Duodenal mucosa (tissue), 2 donors: ENCODE results near the gene FAM3B.

Experiments used
- H3K27ac ChIP-seq: one replicate; pipeline ENCODE4 v1.7.0; 2013; ENCODE audit warnings: low read depth, low read length
- H3K27me3 ChIP-seq, 2 donors: one replicate each; pipeline ENCODE4 v1.7.0; 2013; ENCODE audit warnings: low read length in 2 of 2, control low read depth in 1 of 2; ENCODE audit not compliant: insufficient read depth in 2 of 2, control insufficient read depth in 1 of 2
- H3K36me3 ChIP-seq, 2 donors: one replicate each; pipeline ENCODE4 v1.7.0; 2013; ENCODE audit warnings: low read length in 2 of 2, control low read depth in 1 of 2; ENCODE audit not compliant: insufficient read depth in 2 of 2, control insufficient read depth in 1 of 2
- H3K4me1 ChIP-seq, 2 donors: one replicate each; pipeline ENCODE4 v1.7.0; 2013; ENCODE audit warnings: low read length in 2 of 2, control low read depth in 1 of 2; ENCODE audit not compliant: insufficient read depth in 2 of 2, control insufficient read depth in 1 of 2
- H3K4me3 ChIP-seq, 2 donors: one replicate each; pipeline ENCODE4 v1.7.0; 2013; ENCODE audit warnings: low read length in 2 of 2, low read depth in 1 of 2
- H3K9ac ChIP-seq, 2 donors: one replicate each; pipeline ENCODE4 v1.7.0; 2013; ENCODE audit warnings: low read length in 2 of 2, low read depth in 1 of 2
- H3K9me3 ChIP-seq, 2 donors: one replicate each; pipeline ENCODE4 v1.7.0; 2013; ENCODE audit warnings: low read length in 2 of 2, control low read depth in 1 of 2; ENCODE audit not compliant: control insufficient read depth in 1 of 2

FAM3B gene

DNA sequence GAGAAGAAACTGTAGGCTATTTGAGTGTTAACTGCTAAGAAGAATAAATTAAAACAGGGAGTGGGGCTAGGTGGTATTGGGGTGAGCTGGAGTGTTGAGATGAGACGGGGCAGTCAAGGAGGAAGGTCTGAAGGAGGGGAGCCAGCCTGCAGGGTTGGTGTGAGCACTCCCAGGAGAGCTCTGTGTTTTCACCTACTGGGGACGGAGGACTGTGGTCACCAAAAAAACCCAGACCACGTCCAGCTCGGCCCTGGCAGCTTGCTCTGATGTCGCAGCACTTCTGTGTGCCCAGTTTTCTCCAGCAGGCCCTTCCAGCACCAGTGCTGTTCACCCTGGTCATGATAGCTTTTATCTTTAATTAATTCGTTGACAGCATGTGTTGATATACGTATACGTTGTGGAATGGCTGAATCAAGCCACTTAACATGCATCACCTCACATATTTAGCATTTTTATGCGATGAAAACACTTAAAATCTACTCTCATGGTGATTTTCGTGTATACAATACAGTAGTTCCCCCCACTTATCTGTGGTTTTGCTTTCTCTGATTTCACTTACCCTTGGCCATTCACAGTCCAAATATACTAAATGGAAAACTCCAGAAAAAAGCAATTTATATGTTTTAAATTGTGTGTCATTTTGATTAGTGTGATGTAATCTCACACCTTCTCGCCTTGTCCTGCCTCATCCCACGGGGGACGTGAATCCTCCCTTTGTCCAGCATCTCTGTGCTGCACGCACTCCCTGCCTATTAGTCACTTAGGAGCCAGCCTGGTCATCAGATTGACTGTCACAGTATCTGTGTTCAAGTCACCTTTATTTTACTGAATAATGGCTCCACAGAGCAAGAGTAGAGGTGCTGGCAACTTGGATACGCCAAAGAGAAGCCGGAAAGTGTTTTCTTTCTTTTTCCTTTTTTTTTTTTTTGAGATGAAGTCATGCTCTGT, 12.3 kb downstream of the FAM3B start:
- H3K9ac ChIP-seq: no peak overlapping the region
- peaks cover 22 to 28% of the 10 kb centered on the region in 2 donors for H3K4me1 ChIP-seq
- peaks cover 0 to 30% of the 10 kb centered on the region in 2 donors for H3K36me3 ChIP-seq
- no peak overlapping the region for H3K4me3 ChIP-seq
- peaks cover 0 to 2% of the 10 kb centered on the region in 2 donors for H3K9me3 ChIP-seq
- no peak overlapping the region for H3K27ac ChIP-seq
- no peaks in the 10 kb centered on the region for H3K27me3 ChIP-seq

DNA sequence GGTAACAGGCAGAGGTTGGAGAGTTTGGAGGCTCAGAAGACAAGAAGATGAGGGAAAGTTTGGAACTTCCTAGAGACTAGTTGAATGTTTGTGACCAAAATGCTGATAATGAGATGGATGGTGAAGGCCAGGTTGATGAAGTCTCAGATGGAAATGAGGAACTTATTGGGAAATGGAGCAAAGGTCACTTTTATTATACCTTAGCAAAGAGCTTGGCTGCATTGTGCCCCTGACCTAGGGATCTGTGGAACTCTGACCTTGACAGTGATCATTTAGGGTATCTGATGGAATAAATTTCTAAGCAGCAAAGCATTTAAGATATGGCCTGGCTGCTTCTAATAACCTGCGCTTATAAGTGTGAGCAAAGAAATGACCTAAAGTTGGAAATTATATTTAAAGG, 17.2 kb downstream of the FAM3B start:
- Histone ChIP-seq H3K4me3 (no peak overlapping the region), H3K36me3 (peaks cover 11 to 32% of the 10 kb centered on the region in 2 donors), H3K27me3 (no peaks in the 10 kb centered on the region), H3K9ac (no peak overlapping the region), H3K27ac (no peak overlapping the region), H3K4me1 (peaks cover 0 to 4% of the 10 kb centered on the region in 2 donors), H3K9me3 (peaks cover 5 to 8% of the 10 kb centered on the region in 2 donors)

DNA sequence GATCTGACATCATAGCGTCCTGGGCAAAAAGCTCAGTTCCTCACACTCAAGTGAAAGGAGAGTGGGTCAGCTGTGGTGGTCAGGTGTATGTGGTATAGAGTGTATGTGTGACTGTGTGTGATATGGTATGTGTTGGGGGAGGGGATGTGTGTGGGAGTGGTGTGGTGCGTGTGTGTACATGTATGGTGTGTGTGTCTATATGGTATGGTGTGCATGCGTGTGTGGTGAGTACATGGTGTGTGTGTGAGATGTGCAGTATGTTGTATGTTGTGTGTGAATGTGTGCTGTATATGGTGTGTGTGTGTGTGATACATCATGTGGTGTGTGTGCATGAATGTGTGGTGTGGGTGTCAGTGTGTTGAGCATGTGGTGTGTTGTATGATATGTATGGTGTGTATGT, 20.9 kb downstream of the FAM3B start:
- Histone ChIP-seq H3K9ac (no peak overlapping the region), H3K4me3 (no peak overlapping the region), H3K27me3 (no peaks in the 10 kb centered on the region), H3K9me3 (peaks cover 5 to 17% of the 10 kb centered on the region in 2 donors), H3K4me1 (peaks cover 0 to 4% of the 10 kb centered on the region in 2 donors), H3K36me3 (peaks cover 19 to 23% of the 10 kb centered on the region in 2 donors), H3K27ac (no peak overlapping the region)

DNA sequence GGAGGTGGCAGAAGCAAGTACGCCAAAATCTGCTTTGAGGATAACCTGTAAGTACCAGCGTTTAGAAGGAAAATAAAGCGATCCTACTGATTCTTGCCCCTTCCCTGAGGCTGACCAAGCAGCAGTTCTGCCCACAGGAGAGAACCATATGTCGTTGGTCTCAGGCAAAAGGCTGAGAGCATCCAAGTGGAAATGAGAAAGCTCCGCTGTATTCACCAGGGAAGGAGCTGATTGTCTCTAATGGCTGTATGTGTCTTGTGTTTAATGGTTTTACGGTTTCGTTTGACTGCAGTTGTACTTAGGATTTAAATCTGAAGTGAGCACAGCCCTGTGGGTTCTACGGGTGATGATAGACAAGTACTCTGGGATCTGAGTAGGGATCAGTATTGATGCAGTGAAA, 21.9 kb downstream of the FAM3B start:
- Histone ChIP-seq H3K4me1 (peaks cover 0 to 4% of the 10 kb centered on the region in 2 donors), H3K9ac (no peak overlapping the region), H3K4me3 (no peak overlapping the region), H3K9me3 (peaks cover 5 to 17% of the 10 kb centered on the region in 2 donors), H3K36me3 (peaks cover 19 to 29% of the 10 kb centered on the region in 2 donors), H3K27ac (no peak overlapping the region), H3K27me3 (no peaks in the 10 kb centered on the region)

DNA sequence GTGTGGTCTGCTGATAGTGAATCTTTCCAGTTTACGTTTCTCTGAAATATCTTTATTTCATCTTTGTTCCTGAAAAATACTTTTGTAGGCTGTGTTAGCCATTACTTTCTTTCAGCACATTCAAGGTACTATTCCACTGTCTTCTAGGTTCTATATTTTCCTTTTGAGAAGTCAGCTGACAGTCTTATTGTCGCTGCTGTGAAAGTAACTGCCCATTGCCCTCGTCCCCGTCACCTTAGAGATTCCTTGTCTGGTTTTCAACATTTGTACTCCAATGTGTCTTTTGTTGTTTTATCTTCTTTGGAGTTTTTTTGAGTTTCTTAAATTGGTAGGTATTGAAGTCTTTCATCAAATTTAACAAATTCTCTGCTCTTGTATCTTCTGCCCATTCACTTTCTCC, 25.4 kb downstream of the FAM3B start:
- H3K36me3 ChIP-seq: peaks cover 13 to 37% of the 10 kb centered on the region in 2 donors
- peaks cover 0 to 9% of the 10 kb centered on the region in 2 donors for H3K9me3 ChIP-seq
- H3K4me3 ChIP-seq: no peak overlapping the region
- H3K4me1 ChIP-seq: no peaks in the 10 kb centered on the region
- H3K27ac ChIP-seq: no peak overlapping the region
- no peaks in the 10 kb centered on the region for H3K27me3 ChIP-seq
- no peak overlapping the region for H3K9ac ChIP-seq

DNA sequence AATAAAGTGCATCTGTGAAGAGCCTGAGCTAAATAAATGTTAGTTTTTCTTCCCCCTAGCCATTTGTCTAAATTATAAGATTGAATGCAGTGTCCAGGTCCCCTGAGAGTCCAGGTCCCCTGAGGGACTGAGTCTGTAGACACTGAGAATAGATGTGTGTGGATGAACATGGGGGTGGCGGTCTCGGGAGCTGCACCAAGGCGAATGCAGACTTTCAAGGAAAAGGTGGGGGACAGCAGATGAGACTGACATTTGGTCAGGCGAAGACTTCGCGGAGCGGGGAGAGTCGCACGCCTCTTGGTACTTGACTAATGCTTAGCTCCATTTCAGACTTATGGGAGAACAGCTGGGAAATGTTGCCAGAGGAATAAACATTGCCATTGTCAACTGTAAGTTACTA, 27.5 kb downstream of the FAM3B start:
- Histone ChIP-seq H3K27ac (no peak overlapping the region), H3K4me3 (no peak overlapping the region), H3K36me3 (peaks cover 11 to 44% of the 10 kb centered on the region in 2 donors), H3K9ac (no peak overlapping the region), H3K9me3 (peaks cover 0 to 9% of the 10 kb centered on the region in 2 donors), H3K27me3 (no peaks in the 10 kb centered on the region), H3K4me1 (no peaks in the 10 kb centered on the region)

DNA sequence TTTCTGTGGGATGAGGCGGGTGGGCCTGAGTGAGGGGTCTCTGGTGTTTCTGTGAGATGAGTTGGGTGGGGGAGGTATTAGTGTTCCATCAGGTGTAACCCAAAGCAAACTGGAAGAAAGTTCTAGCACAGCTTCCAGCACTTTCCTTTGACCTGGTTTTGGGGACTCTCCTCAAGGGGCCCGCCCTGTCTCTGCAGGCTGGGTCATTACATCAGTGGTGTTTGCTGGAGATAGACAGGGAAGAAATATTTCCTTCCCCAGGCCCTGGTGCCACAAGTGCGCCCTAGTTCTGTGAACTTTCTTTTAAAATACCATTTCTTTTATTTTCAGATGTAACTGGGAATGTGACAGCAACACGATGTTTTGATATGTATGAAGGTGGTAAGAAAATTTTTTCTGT, 28.8 kb downstream of the FAM3B start:
- no peak overlapping the region for H3K27ac ChIP-seq
- H3K27me3 ChIP-seq: no peaks in the 10 kb centered on the region
- H3K36me3 ChIP-seq: peaks cover 11 to 57% of the 10 kb centered on the region in 2 donors
- no peak overlapping the region for H3K9ac ChIP-seq
- H3K4me1 ChIP-seq: no peaks in the 10 kb centered on the region
- peaks cover 0 to 9% of the 10 kb centered on the region in 2 donors for H3K9me3 ChIP-seq
- H3K4me3 ChIP-seq: no peak overlapping the region

DNA sequence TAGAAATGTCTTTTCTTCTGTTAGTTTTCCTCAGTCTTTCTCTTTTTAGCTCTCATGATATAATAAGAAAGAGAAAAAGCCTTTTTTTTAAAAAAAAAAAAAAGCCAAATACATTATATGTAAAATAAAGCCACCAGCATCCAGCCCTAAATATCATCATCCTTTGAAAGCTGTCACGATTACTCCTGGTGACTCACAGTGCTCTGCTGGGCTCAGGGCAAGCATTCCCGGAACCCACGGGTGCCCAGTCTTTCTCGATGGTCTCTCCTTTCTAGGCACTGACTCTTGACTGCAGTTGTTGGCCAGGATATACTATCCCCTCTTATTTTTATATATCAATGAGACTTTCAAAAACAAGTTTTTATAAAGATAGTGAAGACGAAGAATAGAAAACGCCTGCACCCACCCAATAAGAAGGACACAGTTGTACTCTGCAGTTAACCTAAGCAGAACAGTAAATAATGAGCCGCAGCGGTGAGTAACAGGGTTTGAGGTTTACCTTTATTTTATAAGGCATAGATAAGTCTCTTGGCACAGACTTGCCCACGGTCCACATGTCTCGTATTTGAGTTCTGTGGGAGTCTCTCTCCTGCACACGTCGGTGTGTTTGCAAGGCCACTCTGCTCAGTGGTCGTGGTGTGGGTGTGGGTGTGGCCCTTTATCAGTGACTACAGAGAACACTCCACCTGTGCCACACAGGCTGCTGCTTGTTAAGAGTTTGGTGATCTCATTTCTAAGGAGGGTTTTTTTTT, 29.5 kb downstream of the FAM3B start:
- Histone ChIP-seq H3K4me1 (no peaks in the 10 kb centered on the region), H3K4me3 (no peak overlapping the region), H3K9me3 (peaks cover 0 to 9% of the 10 kb centered on the region in 2 donors), H3K36me3 (peaks cover 11 to 63% of the 10 kb centered on the region in 2 donors), H3K9ac (no peak overlapping the region), H3K27ac (no peak overlapping the region), H3K27me3 (no peaks in the 10 kb centered on the region)

DNA sequence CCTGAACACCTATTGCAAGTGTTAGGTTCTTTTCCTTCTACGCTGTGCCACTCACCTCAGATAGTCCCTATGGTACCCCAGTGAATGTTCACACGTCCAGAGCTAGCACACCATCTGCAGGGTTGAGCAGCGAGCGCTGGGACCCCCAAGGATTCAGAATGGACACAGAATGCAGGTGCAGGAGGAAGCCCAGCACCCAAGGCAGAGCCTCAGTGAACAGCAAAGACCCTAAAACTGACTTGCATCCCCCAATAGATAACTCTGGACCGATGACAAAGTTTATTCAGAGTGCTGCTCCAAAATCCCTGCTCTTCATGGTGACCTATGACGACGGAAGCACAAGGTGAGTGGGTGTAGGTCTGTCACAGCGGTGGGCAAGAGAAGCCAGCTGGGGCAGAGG, 30.2 kb downstream of the FAM3B start:
- Histone ChIP-seq H3K9me3 (peaks cover 0 to 7% of the 10 kb centered on the region in 2 donors), H3K4me1 (no peaks in the 10 kb centered on the region), H3K4me3 (no peak overlapping the region), H3K27ac (no peak overlapping the region), H3K36me3 (peaks cover 10 to 66% of the 10 kb centered on the region in 2 donors), H3K27me3 (no peaks in the 10 kb centered on the region), H3K9ac (no peak overlapping the region)

DNA sequence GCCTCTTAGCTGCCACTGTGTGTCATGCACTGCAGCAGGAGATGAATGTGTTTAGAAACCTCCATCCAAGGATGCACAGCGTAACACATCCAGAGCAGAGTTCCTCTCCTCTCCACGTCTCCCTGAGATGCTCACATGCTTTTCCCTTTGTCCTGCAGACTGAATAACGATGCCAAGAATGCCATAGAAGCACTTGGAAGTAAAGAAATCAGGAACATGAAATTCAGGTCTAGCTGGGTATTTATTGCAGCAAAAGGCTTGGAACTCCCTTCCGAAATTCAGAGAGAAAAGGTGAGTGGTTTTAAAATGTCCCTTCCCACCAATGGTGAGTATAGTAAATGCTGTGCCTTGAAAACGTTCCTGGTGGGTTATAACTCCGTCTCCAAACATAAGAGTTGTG, 31.8 kb downstream of the FAM3B start:
- Histone ChIP-seq H3K27ac (no peak overlapping the region), H3K36me3 (peaks cover 3 to 60% of the 10 kb centered on the region in 2 donors), H3K27me3 (no peaks in the 10 kb centered on the region)

More for the DNA sequence above, 31.8 kb downstream of the FAM3B start:
- no peak overlapping the region for H3K9ac ChIP-seq
- H3K9me3 ChIP-seq: no peaks in the 10 kb centered on the region
- no peak overlapping the region for H3K4me3 ChIP-seq
- no peaks in the 10 kb centered on the region for H3K4me1 ChIP-seq
